GM23338 (cell line): ENCODE results near the gene HTR7. TPM values are rescaled to one million over a fixed set of nuclear protein-coding genes. Genes with fewer than 3 reads are reported as not detected.

Experiments
- ETS1 ChIP-seq: IDR thresholded peaks from 2 replicates; pipeline ENCODE4 v1.6.1; 2016; ENCODE audit warnings: antibody characterized with exemption
- EZH2 ChIP-seq: fragments of 200-600 bp; sonication (generic); IDR thresholded peaks from one replicate; pipeline ENCODE4 v1.8.0; 2017; ENCODE audit warnings: antibody characterized with exemption, mild to moderate bottlenecking, low read depth; ENCODE audit not compliant: unreplicated experiment
- EZH2phosphoT487 ChIP-seq: fragments of 200-600 bp; sonication (generic); IDR thresholded peaks from one replicate; pipeline ENCODE4 v1.8.1; 2018; ENCODE audit warnings: antibody characterized with exemption; ENCODE audit not compliant: unreplicated experiment
- JUNB ChIP-seq: IDR thresholded peaks from one replicate; pipeline ENCODE4 v1.6.1; 2016; ENCODE audit warnings: antibody characterized with exemption; ENCODE audit not compliant: unreplicated experiment
- POLR2AphosphoS5 ChIP-seq: IDR thresholded peaks from 2 replicates; pipeline ENCODE4 v1.6.1; 2016; ENCODE audit warnings: antibody characterized with exemption, low read depth
- REST ChIP-seq: IDR thresholded peaks from one replicate; pipeline ENCODE4 v1.6.1; 2018; ENCODE audit warnings: antibody characterized with exemption; ENCODE audit not compliant: unreplicated experiment
- ZNF331 ChIP-seq: fragments of 250-450 bp; sonication (Bioruptor Pico); IDR thresholded peaks from 2 replicates; pipeline ENCODE4 v1.5.0; 2020; ENCODE audit warnings: low read depth, mild to moderate bottlenecking, moderate library complexity
- ZNF462 ChIP-seq: fragments of 250-450 bp; sonication (Bioruptor Pico); IDR thresholded peaks from 2 replicates; pipeline ENCODE4 v1.5.0; 2020; ENCODE audit warnings: mild to moderate bottlenecking, moderate library complexity
- polyA plus RNA-seq: library from polyadenylated mRNA; unstranded; fragments of >200 nt; fragmentation: Nextera tagmentation; extraction: Ambion mirVana; gene quantifications from 2 replicates; pipeline ENCODE4 v1.2.1, GENCODE V29; 2016
- total RNA-seq: library from RNA; depleted of rRNA; stranded (reverse); fragments of >200 nt; shearing (Covaris generic); gene quantifications from 2 replicates; pipeline ENCODE4 v1.2.3, GENCODE V29; 2014

The HTR7 gene
- total and polyA plus RNA-seq, 2 experiments from 2014 or later: 7.0 to 42.2 TPM

GRCh38 chr10:90709727-90710126 is 148.1 kb downstream of the HTR7 start (continued):
- TF ChIP-seq ZNF462 (CRISPR knock-in tag) (no peak), POLR2AphosphoS5 (no peak), EZH2 (no peak), EZH2phosphoT487 (no peak), ZNF331 (CRISPR knock-in tag) (no peak), REST (no peak), ETS1 (no peak), JUNB (no peak)
